NCI-H2107 treated with DMSO at 0.1 percent for 48 hours (cell line): ENCODE results near the gene UBTF.

Experiments used
- DNase-seq: peaks from one replicate; lab custom pipeline; 2025; ENCODE audit not compliant: unreplicated experiment; lab: John Stamatoyannopoulos, UW

Gene UBTF

DNA sequence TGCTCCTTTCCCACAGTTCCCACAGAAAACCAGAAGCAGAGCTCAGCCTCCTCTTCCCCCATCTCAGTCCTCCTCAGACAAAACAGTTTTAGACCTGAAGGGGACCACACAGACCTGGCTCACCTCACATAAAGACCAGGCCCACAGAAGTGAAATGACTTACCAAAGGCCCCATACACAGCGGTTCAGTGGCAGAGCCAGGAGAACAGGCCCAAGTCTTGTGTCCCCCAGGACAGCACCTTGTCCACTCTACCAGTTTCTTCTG, 5.3 kb downstream of the UBTF start:
- DNase-seq: no peak

DNA sequence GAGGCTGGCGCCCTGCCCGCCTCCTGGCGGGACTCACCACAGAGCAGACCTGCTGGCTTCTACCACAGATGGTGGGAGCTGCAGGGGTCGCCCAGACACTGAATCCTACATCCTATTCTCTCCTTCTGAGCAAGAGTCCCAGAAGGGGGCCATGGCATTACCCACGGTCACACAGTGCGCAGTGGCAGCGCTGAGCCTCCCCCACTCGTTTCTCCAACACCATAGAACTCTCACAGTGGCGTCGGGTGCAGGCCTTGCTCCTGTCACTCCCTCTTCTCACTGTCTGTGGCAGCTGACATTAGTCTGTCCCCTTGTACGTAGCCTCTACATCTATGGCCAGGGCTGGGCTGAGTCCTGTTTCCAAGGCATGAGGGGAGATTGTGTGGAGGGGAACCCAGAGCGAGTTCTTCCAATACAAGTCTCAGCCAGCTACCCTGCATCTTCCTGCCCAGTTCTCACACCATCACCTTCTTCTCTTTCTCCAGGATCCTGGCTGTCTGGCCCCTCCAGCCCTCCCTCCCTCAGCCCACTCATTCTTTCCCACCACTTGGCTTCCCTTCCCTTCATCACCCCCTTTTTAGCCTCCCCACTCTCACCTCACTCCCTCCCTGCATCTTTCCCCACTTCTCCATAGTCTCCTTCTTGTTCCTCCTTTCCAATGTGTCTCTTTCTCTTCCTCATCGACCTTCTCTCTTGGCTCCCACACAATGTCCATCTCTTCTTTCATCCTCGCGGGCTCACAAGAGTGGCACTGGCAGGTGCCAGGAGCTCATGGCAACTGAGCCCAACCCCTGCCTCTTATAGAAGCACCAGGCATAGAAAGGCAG, 5.9 kb downstream of the UBTF start:
- DNase-seq: no peak

DNA sequence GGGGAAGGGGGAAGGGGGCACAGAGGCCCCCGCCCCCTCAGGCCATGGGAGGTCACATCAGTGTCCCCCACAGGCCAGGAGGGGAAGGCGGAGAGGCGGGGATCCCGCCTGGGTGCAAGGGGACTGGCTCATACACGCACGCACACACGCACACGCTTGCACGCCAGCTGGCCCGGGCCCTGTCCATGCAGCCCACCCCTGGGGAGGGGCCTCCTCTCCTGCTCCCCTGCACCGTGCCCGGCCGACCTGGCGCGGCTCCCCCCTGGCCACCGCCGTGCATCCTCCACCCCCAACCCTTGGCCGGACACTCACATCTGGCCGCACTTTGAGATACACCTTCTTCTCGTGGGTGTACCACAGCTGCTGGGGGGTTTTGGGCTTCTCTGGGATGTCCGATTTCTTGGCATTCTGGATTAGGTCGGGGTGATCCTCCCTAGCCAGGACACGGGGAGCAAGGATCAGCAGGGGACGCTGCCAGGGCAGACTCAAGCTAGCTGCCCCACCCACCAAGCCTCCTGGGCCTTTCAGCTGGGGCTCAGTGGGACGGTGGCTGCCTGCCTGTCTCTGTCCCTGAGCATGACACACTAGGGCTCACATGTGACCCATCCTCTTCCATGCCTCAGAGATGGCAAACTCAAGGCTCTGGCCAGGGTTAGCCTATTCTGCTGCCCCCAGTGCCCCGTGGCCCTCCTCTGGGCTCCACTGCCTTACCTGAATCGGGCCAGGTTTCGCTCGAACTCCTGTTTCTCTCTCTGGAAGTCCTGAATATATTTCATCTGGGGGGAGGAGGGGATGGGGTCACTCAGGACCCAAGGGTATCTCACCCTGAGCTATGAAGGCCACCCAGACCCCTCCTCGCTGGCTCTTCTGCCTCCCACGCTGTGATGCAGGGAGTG, 6.7 kb downstream of the UBTF start:
- no peak for DNase-seq

DNA sequence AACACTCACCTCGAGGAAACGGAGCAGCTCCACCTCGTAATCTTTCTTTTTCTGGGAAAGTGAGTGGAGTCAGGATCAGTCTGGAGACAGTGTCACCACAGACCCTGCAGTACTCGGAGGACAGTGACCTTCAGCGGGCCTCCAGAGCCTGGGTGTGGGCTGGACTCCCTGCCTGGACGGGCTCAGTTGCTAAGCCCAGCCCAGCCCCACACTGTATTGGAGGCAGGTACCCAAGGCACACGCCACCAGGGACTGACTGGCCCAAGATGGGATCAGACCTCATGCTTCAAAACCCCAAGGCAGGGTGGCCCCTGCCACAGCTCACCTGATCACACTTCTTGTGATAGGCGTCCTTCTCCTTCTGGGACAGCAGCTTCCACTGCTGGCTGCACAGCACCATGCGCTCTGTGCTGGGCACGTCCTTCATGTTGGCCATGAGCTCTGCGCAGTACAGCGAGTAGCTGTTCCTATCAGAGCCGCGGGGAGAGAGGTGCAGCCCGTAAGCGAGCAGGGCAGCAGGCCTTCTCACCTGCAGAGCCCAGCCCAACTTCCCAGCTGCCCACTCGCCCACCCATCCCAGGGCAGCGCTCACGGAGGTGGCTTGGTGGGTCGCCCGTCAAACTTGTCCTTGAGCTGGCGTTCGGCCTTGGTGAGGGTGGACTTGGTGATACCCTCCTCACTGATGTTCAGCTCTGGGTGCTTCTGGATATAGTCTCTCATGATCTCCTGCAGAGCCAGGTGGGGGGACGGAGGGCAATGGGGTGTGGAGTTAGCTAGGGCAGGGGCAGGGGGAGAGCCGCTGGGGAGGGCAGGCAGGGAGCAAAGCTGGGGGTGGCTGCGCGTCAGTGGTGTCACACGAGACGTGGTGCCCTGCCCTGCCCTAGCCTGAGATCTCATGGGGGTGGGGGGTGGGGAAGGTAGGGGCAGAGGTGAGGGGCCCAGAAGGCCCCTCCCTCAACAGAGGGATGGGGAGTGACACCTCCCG, 7.9 kb downstream of the UBTF start:
- no peak for DNase-seq

DNA sequence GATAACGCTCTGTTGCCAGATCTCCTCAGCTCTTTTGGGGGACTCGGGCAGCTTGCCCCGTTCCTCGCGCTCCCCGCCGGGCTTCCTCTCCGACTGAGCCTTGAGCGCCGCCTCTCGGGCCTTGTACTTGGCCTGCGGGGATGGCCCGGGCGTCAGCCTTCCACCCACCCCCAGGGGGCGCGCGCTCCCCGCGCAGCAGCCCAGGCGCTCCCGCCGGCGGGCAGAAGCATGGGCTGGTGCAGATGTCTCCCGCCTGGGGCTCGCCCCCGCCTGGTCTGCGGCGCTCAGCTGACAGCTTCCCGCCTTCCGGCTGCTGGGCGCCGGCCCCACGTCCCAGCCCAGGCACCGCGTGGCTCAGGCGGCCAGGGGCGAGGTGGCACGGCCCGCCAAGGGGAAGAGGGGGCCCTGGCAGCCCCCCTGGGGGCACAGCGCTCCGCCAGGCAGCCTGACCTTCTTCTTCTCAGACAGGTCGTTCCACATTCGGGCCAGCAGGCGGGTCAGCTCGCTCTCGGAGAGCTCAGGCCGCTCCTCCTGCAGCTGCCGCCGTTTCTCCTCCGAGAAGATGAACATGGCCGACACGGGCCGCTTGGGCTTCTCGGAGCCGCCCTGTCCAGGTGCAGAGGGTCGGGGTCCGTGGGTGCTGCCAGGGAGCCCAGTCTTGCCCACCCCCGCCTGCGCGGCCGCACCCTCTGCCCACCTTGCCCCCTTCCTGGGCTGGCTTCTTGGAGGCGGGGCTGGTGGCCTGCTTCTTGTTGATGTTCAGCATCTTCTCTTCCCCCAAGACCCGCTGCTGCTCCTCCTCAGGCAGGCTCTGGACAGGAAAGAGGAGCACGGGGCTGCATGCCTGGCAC, 8.9 kb downstream of the UBTF start:
- DNase-seq: peak; percentile 72

DNA sequence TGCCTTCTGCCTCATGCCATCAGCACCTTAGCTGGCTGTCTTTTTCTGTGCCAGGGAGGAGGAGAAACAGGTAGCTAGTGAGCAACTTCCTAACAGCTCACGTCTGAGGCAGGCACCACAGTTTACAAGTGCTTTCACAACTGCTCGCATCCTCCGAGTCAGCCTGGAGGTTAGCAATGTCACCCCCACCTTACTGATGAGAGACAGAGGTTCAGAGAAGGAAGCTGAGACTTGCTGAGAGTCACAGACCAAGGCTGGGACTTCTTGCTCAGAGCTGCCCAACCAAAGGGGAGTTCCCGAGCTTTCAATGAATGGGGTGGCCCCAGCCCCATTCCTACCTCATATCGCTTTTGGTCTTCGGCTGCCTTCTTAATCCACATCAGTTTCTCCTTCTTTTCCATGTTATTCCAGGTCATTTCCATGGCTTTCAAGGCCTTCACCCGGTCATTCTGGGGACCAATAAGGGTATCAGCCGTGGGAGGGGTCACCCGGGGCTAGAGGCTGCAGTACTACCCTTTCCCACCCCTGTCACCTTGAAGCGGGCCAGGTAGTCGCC, 9.6 kb downstream of the UBTF start:
- no peak for DNase-seq

DNA sequence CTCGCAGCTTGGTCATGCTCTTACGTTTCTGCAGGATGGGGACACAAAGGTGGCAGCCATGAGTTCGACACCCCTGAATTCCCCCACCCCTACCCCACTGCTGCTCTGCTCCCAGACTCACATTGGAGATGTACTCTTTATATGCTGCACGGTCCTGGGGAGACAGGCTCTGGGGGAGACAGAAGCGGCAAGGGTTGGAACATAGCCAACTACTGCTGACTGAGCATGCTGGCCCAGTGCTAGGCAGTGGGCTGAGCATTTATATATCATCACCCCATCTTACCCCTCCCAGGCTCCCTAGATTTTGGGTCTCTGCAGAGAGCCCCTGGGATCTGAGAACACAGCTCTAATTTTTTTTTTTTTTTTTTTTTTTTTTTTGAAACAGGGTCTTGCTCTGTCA, 11.7 kb downstream of the UBTF start:
- DNase-seq: no peak

DNA sequence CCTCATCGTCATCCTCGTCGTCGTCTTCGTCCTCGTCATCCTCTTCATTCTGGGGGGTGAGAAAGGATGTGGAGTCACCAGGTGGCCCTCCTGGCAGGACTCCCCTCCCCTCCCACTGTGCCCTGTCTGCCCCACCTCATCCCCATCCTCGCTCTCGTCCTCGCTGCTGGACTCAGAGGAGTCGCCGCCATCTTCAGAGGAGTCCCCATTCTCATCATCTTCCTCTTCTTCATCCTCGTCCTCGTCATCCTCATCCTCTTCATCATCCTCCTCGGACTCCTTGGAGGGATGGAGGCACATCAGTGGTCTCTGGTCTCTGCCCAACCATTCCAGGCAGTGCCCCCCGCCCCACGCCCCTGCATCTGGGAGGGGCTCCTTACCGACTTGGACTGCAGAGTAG, 12.2 kb downstream of the UBTF start:
- no peak for DNase-seq

DNA sequence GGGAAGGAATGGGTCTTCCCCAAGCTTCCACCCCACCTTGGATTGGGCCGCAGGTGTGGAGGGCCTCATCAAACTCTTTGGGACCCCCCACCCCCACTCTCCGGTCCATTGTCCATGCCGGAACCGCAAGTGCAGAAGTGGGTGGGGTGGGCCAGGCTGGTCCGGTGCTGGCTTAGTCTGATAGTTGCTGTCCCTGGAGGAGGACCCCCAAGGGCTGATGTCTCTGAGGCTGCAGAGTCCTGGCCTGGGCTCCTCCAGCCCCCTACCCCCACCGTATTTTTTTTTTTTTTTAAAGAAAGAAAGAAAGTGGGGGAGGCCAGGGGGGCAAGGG, 12.7 kb downstream of the UBTF start:
- no peak for DNase-seq

DNA sequence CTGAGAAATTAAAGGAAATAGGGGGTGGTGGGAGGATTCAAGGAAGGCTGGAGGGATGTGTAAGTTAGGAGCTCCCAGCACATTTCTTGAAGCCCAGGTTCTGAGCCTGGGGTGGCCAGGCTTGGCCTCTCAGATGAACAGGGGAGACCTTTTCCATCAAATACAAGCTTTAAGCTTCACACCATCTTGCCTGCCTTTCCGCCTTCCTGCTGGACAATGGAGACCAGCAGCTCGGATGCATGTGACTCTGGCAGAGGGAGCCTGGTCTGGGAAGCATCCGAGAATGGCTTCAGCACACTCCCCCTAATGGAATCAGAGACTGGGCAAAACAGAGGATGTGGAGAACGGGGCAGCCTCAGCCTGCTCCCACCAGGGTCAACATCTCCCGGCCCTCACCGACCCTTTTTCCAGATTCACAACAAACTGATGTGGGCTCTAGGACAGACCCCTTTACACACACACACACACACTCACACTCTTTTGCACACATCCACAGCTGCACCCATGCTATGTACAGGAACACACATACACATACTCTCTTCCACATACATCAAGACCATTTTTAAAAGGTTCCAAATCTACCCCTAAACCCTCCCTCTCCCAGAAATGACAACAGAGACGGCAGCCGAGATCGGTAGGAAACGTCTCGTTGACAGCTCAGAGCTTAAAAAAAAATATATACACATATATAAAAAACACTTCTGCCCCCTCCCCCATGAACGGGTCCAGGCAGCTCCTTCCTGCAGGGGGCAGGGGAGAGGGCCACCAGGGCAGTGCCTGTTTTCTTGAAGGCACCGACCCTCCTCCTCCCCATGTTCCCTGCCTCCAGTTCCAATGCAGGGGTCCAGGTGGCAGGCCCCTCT, 13.3 kb downstream of the UBTF start:
- DNase-seq: no peak

DNA sequence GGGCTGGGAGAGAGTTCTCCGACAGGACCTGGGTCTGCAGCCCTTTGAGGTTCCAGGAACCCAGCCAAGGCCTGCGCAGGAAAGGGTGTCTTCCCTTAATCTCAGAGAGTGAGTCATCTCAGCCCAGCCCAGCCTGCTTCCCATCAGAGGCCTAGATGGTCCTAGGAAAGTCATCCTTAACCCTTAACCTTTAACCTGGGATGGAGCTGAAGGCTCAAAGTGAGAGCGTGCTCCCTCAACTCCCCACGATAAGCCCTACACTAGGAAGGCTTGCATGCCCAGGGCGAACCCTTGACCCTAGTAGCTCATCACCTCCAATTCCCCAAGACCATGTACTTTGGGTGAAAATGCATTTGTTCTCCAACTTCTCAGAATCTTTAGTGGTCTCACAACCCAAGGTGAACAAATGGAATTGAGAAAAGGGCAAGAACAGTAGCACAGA, 15.0 kb downstream of the UBTF start:
- DNase-seq: no peak

DNA sequence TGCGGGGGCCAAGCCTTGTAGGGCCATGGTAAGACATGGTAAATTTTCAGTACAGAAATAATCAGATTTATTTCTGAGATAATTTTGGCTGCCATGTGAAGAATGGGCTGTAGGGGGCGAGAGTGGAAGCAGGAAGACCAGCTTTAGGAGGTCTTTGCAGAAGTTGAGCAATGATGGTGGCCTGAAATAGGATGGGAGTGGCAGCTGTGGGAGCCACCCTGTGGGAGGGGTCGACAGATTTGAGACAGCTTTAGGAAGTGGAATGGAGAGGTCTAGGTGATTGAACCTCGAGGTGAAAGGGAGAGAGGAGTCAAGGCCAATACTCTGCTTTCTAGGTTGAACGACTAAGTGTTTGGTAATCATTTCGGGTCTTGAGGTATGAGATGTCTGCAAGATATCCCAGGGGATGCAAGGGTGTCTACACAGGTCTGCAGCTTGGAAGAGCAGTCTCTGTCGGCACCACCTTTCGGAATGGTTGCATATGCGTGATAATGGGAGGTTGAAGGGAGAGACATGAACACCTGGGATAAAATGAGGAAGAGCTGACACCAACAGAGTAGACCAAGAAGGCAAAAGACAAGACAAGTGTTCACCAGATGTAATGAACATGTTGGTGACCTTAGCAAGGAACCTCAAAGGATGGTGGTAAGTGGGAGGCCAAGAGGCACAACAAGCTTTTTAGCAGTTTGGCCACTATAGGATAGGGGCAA, 15.6 kb downstream of the UBTF start:
- DNase-seq: peak; percentile 14

DNA sequence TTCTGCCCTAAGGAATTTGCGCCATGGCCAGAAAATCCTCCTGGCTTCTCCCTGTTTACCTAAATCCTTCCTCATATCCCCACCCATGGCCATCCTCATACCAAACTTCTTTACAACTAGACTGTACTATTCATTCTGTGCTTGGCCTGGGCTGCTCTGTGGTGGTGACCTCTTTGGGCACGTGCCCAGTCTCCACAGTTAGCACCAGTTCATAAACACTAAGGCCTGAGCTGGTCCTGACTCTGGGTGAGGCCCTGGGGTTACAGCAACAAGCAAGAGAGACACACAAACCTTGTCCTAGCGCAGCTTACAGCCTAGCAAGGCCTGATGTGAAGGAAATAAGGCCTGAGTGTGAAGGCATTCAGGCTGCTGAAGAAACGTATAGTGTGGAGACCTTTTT, 16.7 kb downstream of the UBTF start:
- DNase-seq: no peak

DNA sequence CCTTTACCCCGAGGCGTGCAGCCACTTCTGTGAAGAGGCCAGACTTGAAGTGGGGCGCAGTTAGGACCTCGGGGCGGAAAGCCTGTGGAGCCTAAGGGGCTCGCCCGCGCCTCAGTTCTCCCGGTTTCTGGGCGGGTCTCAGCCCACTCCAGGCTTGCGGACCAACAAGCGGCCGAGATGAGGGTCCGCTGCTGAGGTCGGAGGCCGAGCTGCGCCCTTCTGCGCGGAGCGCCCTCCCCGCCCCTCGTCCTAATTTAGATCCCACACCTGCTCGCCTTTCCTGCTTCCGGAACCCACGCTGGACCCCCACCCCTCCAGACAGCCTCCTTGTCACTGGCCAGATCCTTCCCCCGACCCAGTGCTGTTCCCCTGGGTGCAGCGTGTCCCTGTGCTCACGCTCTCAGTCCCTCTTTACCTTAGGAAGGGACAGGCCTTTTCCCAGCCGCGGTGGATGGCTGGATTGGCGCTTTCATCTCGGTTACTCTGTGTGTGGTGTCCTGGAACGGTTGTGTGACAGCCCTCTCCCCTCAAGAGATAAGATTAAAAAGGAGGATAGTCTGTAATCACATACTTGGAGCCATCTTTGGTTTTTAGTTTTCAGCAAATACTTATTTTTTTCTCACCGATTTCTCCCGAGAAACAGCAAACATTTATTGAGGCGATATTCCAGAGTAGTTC, 18.9 kb downstream of the UBTF start:
- DNase-seq: peak; percentile 24

DNA sequence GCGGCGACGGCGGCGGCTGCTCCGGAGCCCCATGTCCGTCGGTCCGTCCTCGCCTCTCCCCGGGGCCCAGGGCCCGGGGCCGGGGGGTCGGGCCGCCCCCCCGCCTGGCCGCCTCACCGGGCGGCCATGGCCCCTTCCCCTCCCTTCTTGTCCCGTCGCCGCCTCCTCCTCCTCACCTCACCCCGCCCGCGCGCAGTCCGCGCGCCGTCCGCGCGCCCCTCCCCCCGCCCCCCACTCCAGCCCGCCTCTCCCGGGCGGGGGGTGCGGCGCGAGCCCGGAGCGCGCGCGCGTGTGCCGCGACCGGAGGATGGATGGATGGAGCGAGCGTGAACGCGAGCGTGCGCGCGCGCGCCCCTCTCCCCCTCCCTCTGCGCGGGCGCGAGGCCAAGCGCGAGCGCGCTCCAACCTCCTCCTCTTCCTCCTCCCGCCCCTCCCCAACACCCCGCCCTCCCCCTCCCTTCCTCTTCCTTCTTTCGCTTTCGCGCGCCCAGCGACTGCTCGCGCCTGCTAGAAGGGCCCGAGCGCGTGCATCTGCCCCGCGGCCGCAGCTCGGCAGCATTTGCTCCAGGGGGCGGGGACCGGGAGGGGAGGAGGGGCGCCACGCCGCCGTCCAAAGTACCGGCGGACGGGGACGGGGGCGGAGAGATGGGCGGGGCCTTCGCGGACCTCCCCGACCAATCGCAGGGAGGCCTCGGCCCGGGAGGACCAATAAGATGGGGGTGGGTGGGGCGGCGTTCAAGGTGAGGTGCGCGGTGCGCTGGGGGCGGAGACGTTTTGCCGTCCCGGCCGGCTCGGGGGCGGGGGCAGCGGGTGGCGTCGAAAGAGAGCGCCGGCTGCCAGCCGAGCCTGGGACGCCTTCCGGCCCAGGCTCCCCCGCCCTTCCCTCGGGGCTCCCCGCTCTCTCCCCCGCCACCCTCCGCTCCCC, 19.7 kb downstream of the UBTF start, which contains the start of gene ATXN7L3:
Gene ATXN7L3 (minus strand): TSS at position 332 of the 925 bp plus-strand sequence. CDS start 1,814 bp downstream, outside the sequence.
- DNase-seq: peak; percentile 76

DNA sequence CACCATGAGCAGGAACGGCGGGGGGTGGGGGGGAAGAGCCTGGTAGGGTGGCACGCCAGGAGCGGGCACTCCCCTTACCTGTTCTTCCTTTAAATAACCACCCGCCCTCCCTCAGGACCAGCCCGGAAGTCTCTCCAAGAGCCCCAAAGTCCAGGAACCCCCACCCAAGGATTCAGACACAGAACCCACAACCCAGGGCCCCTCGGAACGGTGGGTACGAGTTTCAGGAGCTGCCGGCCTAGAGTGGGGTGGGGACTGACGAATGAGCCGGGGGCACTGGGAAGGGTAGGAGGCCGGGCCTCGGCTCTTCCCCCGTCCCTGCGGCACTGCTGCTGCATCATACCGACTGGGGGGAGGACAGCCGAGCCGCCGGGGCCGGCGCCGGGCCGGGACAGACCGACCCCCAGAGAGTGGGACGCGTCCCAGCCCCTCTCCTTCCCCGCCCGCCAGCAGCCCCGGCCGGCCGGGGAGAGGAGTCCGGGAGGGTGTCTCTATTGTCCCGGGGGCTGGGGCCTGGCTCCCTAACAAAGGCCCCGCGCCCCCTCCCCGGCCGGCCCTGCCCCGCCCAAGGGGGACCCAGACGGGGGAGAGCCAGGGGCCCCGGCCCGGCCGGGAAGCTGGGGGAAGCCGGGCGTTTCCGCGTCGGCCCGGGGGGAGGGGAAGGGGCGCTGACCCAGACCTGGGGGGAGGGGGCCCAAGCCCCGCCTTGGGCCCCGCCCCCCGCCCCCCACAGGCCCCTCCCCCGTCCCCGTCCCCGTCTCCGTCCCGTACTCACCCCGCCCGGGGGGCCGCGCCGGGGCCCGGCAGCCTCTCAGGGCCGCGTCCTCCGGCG, 20.5 kb downstream of the UBTF start:
- DNase-seq: no peak
